Measurements from ENCODE around the gene SLC22A1. TPM values are rescaled to one million over a fixed set of nuclear protein-coding genes. Genes with fewer than 3 reads are reported as not detected.

Gene SLC22A1
- total RNA-seq, 1 experiment from 2014 or later = 0.39 TPM

DNA sequence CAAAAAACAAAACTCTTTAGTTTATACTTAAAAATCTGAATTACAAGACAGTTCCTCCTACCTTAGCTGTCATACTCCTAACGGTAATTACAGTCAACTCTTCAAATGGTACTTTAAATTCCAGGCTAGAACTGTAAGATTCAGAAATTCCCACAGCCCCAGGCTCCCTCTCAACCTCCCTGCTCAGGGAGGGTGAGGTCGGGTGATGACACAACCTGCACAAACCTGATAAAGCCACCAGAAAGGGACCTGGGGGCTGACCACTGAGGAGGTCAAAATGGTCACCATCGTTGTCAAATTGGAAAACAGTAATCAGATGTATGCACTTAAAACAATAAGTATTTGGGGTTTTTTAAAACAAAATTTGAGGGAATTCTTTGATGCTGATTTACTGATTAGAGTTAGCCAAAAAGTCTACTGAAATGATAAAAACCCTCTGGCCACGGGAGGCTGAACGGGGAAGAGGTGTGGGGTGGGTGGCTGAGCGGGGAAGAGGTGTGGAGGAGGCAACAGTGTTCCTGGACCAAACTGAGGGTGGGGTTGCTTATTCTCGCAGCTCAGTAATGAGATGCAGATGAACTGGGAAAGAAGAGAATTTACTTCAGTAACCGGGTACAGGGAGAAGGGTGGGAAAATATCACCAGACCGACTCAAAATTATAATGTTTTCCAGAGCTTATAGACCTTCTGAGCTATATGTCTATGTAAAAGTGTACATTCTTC, 52.4 kb downstream of the SLC22A1 start:
- Mint-ChIP-seq H3K9me3 (no peaks in the 10 kb centered on the region; a peak in 1 of 5 replicates), H3K36me3 (ENCODE audit: insufficient read depth in 1 of 3, low read depth in 3 of 3) (peaks cover 0 to 3% (median 0%) of the 10 kb centered on the region in 3 experiments; a peak in 1 of 7 replicates), H3K27me3 (ENCODE audit: low read depth) (no peaks in the 10 kb centered on the region), H3K4me3 (no peak overlapping the region), H3K4me1 (peaks cover 22 to 25% of the 10 kb centered on the region in 2 experiments), H3K27ac (no peak overlapping the region)
- H3K56ac ChIP-seq (ENCODE audit: insufficient read length, low read depth, low read length) = no peak overlapping the region
- no peaks in the 10 kb centered on the region for H3K79me1 ChIP-seq (ENCODE audit: insufficient read depth, low read depth, low read length, poor library complexity, severe bottlenecking)
- H4K8ac ChIP-seq (replicated peaks; ENCODE audit: insufficient read length, low read depth, low read length) = no peak overlapping the region
- H4K91ac ChIP-seq (ENCODE audit: insufficient read length, low read depth, low read length) = no peak overlapping the region
- H3K4ac ChIP-seq (ENCODE audit: low read depth, low read length) = no peak overlapping the region
- H3K14ac ChIP-seq (ENCODE audit: insufficient read depth, low read length) = no peak overlapping the region
- no peak overlapping the region for H3K18ac ChIP-seq (ENCODE audit: insufficient read length, low read depth, low read length)
- H4K5ac ChIP-seq (ENCODE audit: insufficient read length, low read depth, low read length) = no peak overlapping the region
- H3K79me2 ChIP-seq (ENCODE audit: insufficient read depth, low read length) = no peaks in the 10 kb centered on the region
- TF ChIP-seq, protein P1, sequence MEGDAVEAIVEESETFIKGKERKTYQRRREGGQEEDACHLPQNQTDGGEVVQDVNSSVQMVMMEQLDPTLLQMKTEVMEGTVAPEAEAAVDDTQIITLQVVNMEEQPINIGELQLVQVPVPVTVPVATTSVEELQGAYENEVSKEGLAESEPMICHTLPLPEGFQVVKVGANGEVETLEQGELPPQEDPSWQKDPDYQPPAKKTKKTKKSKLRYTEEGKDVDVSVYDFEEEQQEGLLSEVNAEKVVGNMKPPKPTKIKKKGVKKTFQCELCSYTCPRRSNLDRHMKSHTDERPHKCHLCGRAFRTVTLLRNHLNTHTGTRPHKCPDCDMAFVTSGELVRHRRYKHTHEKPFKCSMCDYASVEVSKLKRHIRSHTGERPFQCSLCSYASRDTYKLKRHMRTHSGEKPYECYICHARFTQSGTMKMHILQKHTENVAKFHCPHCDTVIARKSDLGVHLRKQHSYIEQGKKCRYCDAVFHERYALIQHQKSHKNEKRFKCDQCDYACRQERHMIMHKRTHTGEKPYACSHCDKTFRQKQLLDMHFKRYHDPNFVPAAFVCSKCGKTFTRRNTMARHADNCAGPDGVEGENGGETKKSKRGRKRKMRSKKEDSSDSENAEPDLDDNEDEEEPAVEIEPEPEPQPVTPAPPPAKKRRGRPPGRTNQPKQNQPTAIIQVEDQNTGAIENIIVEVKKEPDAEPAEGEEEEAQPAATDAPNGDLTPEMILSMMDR (conservative IDR thresholded peaks at IDR 0.05) = no peak
- H2BK12ac ChIP-seq (ENCODE audit: insufficient read length, low read depth, low read length) = no peak overlapping the region
- no peak for DNase-seq
- no peaks in the 10 kb centered on the region for H3K27me3 ChIP-seq (ENCODE audit: insufficient read depth, low read length)
- no peak overlapping the region for H3K23ac ChIP-seq (ENCODE audit: insufficient read length, low read depth, low read length)
- H3K9ac ChIP-seq (ENCODE audit: extremely low read depth, insufficient read length, low read length) = no peak overlapping the region
- H3T11ph ChIP-seq (ENCODE audit: low read length) = no peak overlapping the region
- H3K4me1 ChIP-seq (ENCODE audit: insufficient read depth, low read length) = peaks cover 3% of the 10 kb centered on the region; the same call in 1 of the 2 replicates
- no peaks in the 10 kb centered on the region for H3K23me2 ChIP-seq (ENCODE audit: insufficient read length, low read depth, low read length, poor library complexity, severe bottlenecking)
- WGBS (ENCODE audit: extremely low coverage, insufficient read length, low lambda C conversion rate) = no CpG with 5 or more reads among the region's 9 CpGs
- H2BK5ac ChIP-seq (ENCODE audit: insufficient read length, low read length) = no peak overlapping the region
- no peak overlapping the region for H2BK15ac ChIP-seq (ENCODE audit: low read depth, low read length)
- H2AFZ ChIP-seq (ENCODE audit: low read length) = no peak overlapping the region
- no peaks in the 10 kb centered on the region for H3K9me3 ChIP-seq (ENCODE audit: control insufficient read depth, low read depth, low read length)
- no peak overlapping the region for H3K27ac ChIP-seq (ENCODE audit: insufficient read length, low read depth, low read length)
- H2AK5ac ChIP-seq (ENCODE audit: insufficient read length, low read length) = no peak overlapping the region
- peak overlapping the region; percentile 75 for H2BK20ac ChIP-seq (ENCODE audit: low read depth, low read length, poor library complexity, severe bottlenecking)
- H4K20me1 ChIP-seq (ENCODE audit: control insufficient read depth, insufficient read depth, insufficient read length) = no peaks in the 10 kb centered on the region
- H2BK120ac ChIP-seq (ENCODE audit: low read depth, low read length, poor library complexity, severe bottlenecking) = peak overlapping the region; percentile 61
- H3K4me2 ChIP-seq (ENCODE audit: insufficient read depth, insufficient read length, low read length) = no peak overlapping the region

Data from H9 (cell line).